Muscle of back (tissue), 13 donors: ENCODE measurements around the gene ARPC3. TPM values are rescaled to one million over a fixed set of nuclear protein-coding genes. Genes with fewer than 3 reads are reported as not detected.
"Not testable (repeated sequence)": the region's sequence is repeated elsewhere in the genome, so short reads cannot be mapped to it uniquely, and the experiment has no call there.

Experiments
- DNase-seq, 3 donors: peaks; one replicate each; pipeline versions ENCODE4 v3.0.0 to v3.0.0-alpha.2; 2013
- long read RNA-seq, 9 donors: transcript quantifications; one replicate each; lab custom pipeline, GENCODE V29; 2026
- polyA plus RNA-seq, 10 donors: library from polyadenylated mRNA; unstranded; fragments of 120-200 nt; gene quantifications; one replicate each; pipeline ENCODE4 v1.2.1, GENCODE V29; 2013; ENCODE audit not compliant: insufficient read length in 10 of 10

Gene ARPC3
- polyA plus RNA-seq: 100 to 1,000 TPM; 126 to 172 (median 132) TPM
- long read RNA-seq, donor 1, transcript ARPC3-201 (7 exons, 1,014 nt): major isoform, 74 of 103 reads
- long read RNA-seq, donor 1, partial matches to known transcripts: 27 of 103 reads
- long read RNA-seq, donor 1, other reads (novel, unspliced or antisense): 0 of 103 reads
- long read RNA-seq, donor 2, transcript ARPC3-201 (7 exons, 1,014 nt): major isoform, 48 of 76 reads
- long read RNA-seq, donor 2, partial matches to known transcripts: 28 of 76 reads
- long read RNA-seq, donor 2, other reads (novel, unspliced or antisense): 0 of 76 reads
- long read RNA-seq, donor 3: 0 reads
- long read RNA-seq, donor 4, transcript ARPC3-201 (7 exons, 1,014 nt): major isoform, 48 of 61 reads
- long read RNA-seq, donor 4, partial matches to known transcripts: 12 of 61 reads
- long read RNA-seq, donor 4, other reads (novel, unspliced or antisense): 0 of 61 reads
- long read RNA-seq, donor 5, transcript ARPC3-201 (7 exons, 1,014 nt): major isoform, 75 of 108 reads
- long read RNA-seq, donor 5, partial matches to known transcripts: 29 of 108 reads
- long read RNA-seq, donor 5, other reads (novel, unspliced or antisense): 0 of 108 reads
- long read RNA-seq, donor 6, transcript ARPC3-201 (7 exons, 1,014 nt): major isoform, 65 of 88 reads
- long read RNA-seq, donor 6, partial matches to known transcripts: 22 of 88 reads
- long read RNA-seq, donor 6, other reads (novel, unspliced or antisense): 0 of 88 reads
- long read RNA-seq, donor 7, transcript ARPC3-201 (7 exons, 1,014 nt): major isoform, 61 of 80 reads
- long read RNA-seq, donor 7, partial matches to known transcripts: 17 of 80 reads
- long read RNA-seq, donor 7, other reads (novel, unspliced or antisense): 0 of 80 reads
- long read RNA-seq, donor 8, transcript ARPC3-201 (7 exons, 1,014 nt): major isoform, 51 of 71 reads
- long read RNA-seq, donor 8, partial matches to known transcripts: 19 of 71 reads
- long read RNA-seq, donor 8, other reads (novel, unspliced or antisense): 0 of 71 reads
- long read RNA-seq, donor 9, transcript ARPC3-201 (7 exons, 1,014 nt): major isoform, 5 of 5 reads
- long read RNA-seq, donor 9, partial matches to known transcripts: 0 of 5 reads
- long read RNA-seq, donor 9, other reads (novel, unspliced or antisense): 0 of 5 reads

- DNase-seq: peak; percentile 95 to 98 (median 95)
These were observed at the start of gene ARPC3 for GRCh38 chr12:110449799-110450497. TSS of gene ARPC3 (minus strand) at chr12:110450337. CDS start at chr12:110450260, 77 bp downstream.

- no peak for DNase-seq
These were observed 49.0 kb upstream of the ARPC3 start for GRCh38 chr12:110498984-110499706.

- DNase-seq: no peak
These were observed 25.3 kb upstream of the ARPC3 start for GRCh38 chr12:110475426-110475825.

- peak; percentile 98 to 99 (median 99) for DNase-seq
These were observed 18.3 kb upstream of the ARPC3 start, which contains the start of the genes FAM216A and GPN3 for GRCh38 chr12:110468214-110469048. TSS of gene FAM216A (plus strand) at chr12:110468845. CDS start at chr12:110468876, 31 bp downstream. TSS of gene GPN3 (minus strand) at chr12:110468257. CDS start at chr12:110468203, 54 bp downstream.

- no peak for DNase-seq
These were observed 17.7 kb upstream of the ARPC3 start for GRCh38 chr12:110467847-110468213.

- no peak for DNase-seq
These were observed 16.7 kb upstream of the ARPC3 start for GRCh38 chr12:110466791-110467190.

- DNase-seq: not testable (repeated sequence)
These were observed 15.6 kb upstream of the ARPC3 start for GRCh38 chr12:110465765-110466164.

- no peak for DNase-seq
These were observed 14.9 kb upstream of the ARPC3 start for GRCh38 chr12:110465024-110465423.

- not testable (repeated sequence) for DNase-seq
These were observed 11.1 kb upstream of the ARPC3 start for GRCh38 chr12:110461189-110461588.

GRCh38 chr12:110458756-110459155 lies 8.6 kb upstream of the ARPC3 start:
- DNase-seq: no peak

- DNase-seq: no peak
These were observed 3.6 kb upstream of the ARPC3 start for GRCh38 chr12:110453569-110454296.

GRCh38 chr12:110451263-110451662 lies 1.1 kb upstream of the ARPC3 start:
- DNase-seq: no peak

GRCh38 chr12:110444455-110444854 lies 5.7 kb downstream of the ARPC3 start:
- no peak for DNase-seq

GRCh38 chr12:110436231-110436630 lies 13.9 kb downstream of the ARPC3 start:
- no peak for DNase-seq

GRCh38 chr12:110431957-110432587 lies 18.1 kb downstream of the ARPC3 start:
- no peak for DNase-seq

- not testable (repeated sequence) for DNase-seq
These were observed 20.5 kb downstream of the ARPC3 start for GRCh38 chr12:110429676-110430075.

- DNase-seq: peak; percentile 37 to 69 (median 49)
These were observed 23.7 kb downstream of the ARPC3 start for GRCh38 chr12:110426406-110426805.

GRCh38 chr12:110424237-110424636 lies 25.9 kb downstream of the ARPC3 start:
- DNase-seq: no peak
